Ecto neural progenitor cell (in vitro differentiated cells): ENCODE measurements around the gene NGEF.

Experiments used
- DNase-seq: peaks from one replicate; pipeline ENCODE4 v3.0.0-alpha.2; 2018; ENCODE audit warnings: low spot score

NGEF gene

GRCh38 chr2:233044974-233045605 lies 32.0 kb upstream of the NGEF start:
- DNase-seq: no peak

- no peak for DNase-seq
These were observed 29.5 kb upstream of the NGEF start for GRCh38 chr2:233042549-233042948.

GRCh38 chr2:233041722-233042323 lies 28.8 kb upstream of the NGEF start:
- no peak for DNase-seq

- DNase-seq: no peak
These were observed 27.5 kb upstream of the NGEF start for GRCh38 chr2:233040571-233040970.

GRCh38 chr2:233039846-233040530 lies 26.9 kb upstream of the NGEF start:
- no peak for DNase-seq

- no peak for DNase-seq
These were observed 26.3 kb upstream of the NGEF start for GRCh38 chr2:233039212-233039845.

GRCh38 chr2:233037078-233037477 lies 24.0 kb upstream of the NGEF start:
- no peak for DNase-seq

- no peak for DNase-seq
These were observed 23.2 kb upstream of the NGEF start for GRCh38 chr2:233036162-233036838.

GRCh38 chr2:233035426-233036161 lies 22.5 kb upstream of the NGEF start:
- DNase-seq: no peak

GRCh38 chr2:233034091-233034882 lies 21.2 kb upstream of the NGEF start:
- no peak for DNase-seq

- DNase-seq: no peak
These were observed 20.6 kb upstream of the NGEF start for GRCh38 chr2:233033672-233034071.

- DNase-seq: no peak
These were observed 19.7 kb upstream of the NGEF start, which contains the start of gene NEU2 for GRCh38 chr2:233032551-233033320. TSS of gene NEU2 (plus strand) at chr2:233032672. CDS start at chr2:233032672, 0 bp downstream.

- peak; percentile 66 for DNase-seq
These were observed 18.8 kb upstream of the NGEF start for GRCh38 chr2:233031556-233032500.

- no peak for DNase-seq
These were observed 16.3 kb upstream of the NGEF start for GRCh38 chr2:233029321-233029720.

GRCh38 chr2:233026198-233026813 lies 13.2 kb upstream of the NGEF start:
- DNase-seq: no peak

GRCh38 chr2:233025706-233026105 lies 12.7 kb upstream of the NGEF start:
- DNase-seq: no peak

GRCh38 chr2:233023761-233024410 lies 10.8 kb upstream of the NGEF start:
- DNase-seq: peak; percentile 44
